ENCODE measurements around the gene SMAD5.
A peak's percentile ranks its signal among the peaks of the same experiment; 100 is the strongest.

The SMAD5 gene

DNA sequence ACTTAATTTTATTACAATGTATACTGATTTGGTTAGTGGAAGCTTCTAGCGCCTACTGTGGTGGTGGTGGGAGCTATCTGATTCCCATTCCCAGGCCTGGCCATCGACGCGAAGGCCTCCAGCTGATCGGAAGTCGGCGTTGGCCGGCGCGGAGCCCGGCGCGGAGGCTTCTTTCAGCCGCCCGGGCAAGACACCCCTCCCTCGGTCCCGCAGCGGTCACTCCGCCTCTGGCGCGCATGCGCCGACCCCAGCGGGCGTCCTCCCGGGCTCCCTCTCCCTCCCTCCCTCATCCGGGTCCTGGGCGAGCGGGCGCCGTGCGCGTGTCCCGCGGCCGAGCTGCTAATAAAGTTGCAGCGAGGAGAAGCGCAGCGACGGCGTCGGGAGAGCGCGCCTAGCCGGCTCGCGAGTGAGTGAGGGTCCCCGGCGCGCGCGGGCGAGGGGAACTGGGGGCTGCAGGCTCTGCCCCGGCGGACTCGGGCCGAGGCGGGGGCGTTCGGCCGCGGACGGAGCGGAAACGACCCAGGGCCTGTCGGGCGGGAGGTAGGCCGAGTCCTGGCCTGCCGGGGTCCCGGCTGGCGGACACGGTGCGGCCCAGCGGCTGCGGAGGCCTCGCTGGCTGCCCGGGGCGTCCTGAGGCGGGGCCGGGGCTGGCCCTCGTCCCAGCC, at the start of gene SMAD5:
Gene SMAD5, plus strand, starts transcription at position 289 of the 665 bp plus-strand sequence. CDS start 20,916 bp downstream, outside the sequence.
- DNase-seq (ENCODE audit: low spot score): peak; percentile 96

- DNase-seq (ENCODE audit: low spot score): no peak
These were observed 47.9 kb upstream of the SMAD5 start for GRCh38 chr5:136084698-136085097.

GRCh38 chr5:136086783-136087566, 45.7 kb upstream of the SMAD5 start:
- DNase-seq (ENCODE audit: low spot score): no peak

DNA sequence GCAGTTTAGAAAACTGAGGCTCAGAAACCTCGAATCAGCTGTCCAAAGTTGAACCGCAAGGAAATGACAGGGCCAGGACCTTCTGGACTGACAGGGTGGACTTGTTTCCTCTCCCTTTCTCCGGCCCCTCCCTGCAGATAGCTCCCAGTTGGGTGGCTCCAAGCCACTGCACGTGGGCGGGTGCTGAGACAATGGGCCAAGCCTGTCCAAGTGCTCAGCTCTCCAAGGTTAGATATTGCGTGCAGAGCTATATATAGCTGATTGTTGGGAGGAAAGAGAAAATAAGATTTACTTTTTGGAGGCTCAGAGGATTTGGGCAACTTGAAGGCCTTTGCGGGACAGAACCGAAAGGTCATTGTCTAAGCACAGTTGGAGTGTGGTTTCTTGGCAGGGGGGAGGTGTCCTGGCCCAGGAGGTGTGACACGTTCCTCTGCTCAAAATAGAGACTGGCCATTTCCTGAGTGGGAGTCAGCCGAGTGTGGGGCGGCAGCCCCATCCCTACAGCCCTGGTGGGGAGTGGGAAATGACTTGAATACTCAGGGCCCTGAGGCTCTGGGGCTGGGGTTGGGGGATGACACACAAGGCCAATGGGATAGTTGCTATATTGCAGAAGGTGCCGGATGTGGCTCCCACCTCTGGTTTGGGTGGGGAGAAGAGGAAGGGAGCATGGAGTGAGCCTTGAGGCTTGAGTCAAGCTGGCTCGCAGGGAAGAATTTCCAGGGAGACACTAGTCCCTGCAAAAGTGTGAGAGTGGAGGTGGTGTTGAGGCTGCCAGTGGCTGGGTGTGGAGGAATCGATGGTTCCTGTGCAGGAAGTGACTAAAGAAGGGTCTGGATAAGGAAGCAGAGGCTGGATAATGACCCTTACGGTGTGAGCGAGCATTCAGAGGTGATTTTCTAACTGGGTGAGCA, 44.4 kb upstream of the SMAD5 start:
- no peak for DNase-seq (ENCODE audit: low spot score)

DNA sequence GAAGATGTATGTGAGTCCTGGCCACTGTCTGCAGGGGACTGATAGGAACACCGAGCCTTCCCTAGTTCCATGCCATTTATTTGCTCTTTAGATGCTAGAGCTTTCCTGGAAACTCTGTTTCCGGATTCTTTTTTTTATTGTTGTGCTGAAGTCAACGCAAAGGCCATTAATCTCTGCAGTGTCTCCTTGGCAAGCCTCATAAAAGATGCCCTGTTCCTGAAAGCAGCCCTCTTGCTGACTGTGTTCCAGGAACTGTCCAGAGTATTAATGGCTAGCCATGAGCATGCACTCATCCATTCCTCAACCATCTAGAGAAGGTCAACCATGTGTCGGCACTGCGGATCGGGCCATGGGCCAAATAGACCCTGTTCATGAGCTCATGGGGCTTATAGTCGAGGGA, 42.9 kb upstream of the SMAD5 start:
- DNase-seq (ENCODE audit: low spot score): no peak

DNA sequence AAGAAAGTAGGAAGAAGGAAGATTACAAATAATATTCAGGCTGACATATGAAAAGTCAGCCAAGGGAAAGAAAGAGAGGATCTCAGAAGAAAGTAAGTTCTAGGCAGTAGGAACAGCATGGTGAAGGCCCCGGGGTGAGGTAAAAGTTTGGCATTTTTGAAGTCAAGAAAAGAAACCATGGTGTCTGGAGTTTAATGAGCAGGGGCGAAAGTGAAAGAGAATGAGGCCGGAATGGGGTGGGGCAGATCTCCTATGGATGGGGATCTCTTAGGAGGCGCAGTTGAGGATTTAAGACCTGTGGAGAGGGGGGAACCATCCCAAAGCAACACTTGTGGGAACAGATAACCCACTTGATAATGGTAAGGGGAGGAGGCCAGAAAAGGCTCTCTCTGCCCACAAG, 42.3 kb upstream of the SMAD5 start:
- DNase-seq (ENCODE audit: low spot score): no peak

DNA sequence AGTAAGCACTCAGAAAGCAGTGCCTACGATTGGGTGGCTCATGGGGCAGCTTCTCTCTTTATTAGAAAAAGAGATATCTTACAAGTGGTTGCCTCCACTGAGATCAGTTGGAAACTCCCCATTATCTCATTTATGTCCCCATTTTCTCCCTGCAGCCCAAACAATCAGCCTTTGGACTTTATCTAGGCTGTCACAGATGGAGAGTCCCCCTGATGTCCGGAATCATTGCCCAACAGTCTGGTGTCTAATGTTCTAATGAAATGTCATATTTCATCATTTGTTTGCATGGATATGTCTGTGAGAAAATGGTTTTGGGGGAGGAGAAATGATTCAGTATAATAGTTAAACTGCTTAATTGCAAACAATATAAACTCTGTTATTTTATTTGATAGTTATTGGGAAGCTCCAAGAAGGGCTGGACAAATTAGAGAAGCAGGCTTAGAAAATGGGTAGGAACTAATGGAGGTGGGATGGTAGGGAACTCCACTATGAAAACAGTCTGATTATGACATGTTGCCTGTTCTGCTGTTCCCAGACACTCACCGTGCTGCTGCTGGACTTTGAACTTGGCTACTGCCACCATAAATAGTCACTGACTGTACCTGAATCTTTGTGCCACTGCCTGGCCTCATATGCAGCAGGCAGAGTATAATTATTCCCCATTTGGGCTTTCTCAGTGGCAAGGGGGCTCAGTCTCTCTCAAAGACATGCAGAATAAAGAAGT, 38.3 kb upstream of the SMAD5 start:
- no peak for DNase-seq (ENCODE audit: low spot score)

GRCh38 chr5:136094913-136095641, 37.6 kb upstream of the SMAD5 start:
- no peak for DNase-seq (ENCODE audit: low spot score)

DNA sequence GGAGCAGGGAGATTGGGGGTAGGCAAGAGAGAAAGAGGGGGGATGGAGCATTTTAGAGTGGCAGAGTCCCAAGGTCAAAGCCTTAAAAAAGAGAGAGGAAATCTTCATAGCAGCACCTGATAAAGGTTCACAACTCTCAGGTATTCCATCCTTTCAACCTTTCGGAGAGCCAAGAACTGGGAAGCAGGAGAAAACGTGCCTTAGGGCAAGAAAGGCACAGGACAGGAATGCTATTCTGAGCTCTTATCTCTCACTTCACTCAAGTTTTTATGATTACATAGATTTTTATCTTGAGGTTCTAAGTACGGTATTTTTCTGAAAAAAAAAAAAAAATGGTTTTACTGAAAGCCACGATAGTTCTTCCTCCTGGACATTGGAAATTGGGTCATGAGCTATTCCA, 34.5 kb upstream of the SMAD5 start:
- DNase-seq (ENCODE audit: low spot score): no peak

DNA sequence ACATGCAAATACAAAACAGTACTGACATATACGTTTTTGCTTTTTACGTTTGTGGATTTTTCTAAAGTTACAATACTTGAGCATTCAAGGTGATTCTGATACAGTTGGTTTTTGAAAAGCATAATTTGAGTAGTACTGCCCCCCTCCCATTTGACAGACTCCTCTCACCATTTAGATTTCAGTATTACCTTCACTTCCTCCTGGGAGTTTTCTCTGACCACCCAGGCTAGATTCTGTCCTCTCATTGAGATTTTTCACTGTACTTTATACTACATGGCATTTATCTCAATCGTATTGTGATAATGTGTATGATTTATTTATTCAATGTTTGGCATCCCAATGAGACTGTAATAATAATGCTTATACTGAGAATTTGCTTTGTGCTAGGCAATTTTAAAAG, 32.8 kb upstream of the SMAD5 start:
- DNase-seq (ENCODE audit: low spot score): no peak

GRCh38 chr5:136101884-136102283, 30.8 kb upstream of the SMAD5 start:
- DNase-seq (ENCODE audit: low spot score): no peak

GRCh38 chr5:136103118-136103517, 29.5 kb upstream of the SMAD5 start:
- no peak for DNase-seq (ENCODE audit: low spot score)

DNA sequence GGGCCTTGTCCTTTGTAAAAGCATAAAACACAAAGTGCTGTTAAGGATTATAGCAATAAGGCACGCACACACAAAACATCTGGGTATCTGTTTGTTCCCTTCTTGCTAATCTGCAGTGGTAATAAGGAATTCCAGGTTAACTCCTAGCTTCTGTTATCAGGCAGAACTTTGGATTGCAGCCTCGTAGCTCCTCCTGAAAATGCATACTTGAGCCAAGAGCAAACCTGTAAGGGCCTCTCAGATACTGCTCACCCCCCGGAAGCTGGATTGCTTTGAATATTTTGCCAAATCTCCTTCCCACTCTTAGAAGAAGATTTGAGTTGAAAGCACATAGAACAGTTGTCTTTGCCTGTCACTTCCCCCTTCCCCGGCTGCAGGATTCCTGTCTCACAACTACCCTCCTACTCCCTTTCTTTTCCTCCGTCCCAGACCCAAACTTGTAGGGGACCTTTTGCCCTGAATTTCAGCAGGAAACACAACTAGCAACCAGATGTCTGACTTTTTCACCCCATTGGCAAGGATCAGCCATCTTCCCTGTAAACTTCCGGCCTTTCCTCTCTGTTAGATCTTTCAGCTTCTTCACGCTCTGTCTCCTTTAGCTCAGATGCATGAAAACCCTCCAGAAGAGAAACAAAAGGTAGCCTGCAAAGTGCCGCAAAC, 28.2 kb upstream of the SMAD5 start:
- no peak for DNase-seq (ENCODE audit: low spot score)

DNA sequence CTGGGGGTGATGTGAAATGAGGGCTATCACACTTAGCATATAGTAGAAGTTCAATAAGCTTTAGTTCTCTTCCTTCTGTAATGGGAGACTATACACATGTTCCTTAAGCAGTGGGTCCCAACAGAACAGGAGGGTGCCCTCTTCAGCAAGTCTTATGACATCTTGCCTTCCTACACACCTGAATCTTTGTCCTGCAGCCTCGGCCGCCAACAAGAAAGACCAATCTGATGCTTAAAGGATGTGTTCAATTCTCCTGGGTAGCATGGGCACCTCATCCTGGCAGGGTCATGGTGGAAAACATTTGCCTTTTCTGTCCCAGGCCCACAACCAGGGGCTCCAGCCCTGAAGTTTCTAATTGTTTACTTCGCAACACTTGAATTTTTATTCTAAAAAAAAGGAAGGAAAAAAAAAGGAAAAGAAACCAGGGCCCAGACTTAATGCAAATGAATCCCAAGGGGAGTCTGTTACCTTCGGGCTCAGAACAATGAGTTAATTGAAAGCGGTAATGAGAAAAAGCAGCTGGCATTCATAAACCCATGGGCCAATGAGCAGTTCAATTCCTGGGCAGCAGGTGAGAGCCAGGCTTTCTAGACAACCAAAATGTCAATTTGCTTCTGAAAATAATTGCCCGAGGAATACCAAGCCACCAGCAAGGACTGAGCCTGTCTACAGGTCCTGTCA, 26.2 kb upstream of the SMAD5 start:
- no peak for DNase-seq (ENCODE audit: low spot score)

GRCh38 chr5:136108180-136108611, 24.4 kb upstream of the SMAD5 start:
- DNase-seq (ENCODE audit: low spot score): no peak

- DNase-seq (ENCODE audit: low spot score): no peak
These were observed 23.9 kb upstream of the SMAD5 start for GRCh38 chr5:136108766-136109165.

GRCh38 chr5:136109453-136110135, 23.1 kb upstream of the SMAD5 start:
- no peak for DNase-seq (ENCODE audit: low spot score)

- no peak for DNase-seq (ENCODE audit: low spot score)
These were observed 19.0 kb upstream of the SMAD5 start for GRCh38 chr5:136113606-136114005.

DNA sequence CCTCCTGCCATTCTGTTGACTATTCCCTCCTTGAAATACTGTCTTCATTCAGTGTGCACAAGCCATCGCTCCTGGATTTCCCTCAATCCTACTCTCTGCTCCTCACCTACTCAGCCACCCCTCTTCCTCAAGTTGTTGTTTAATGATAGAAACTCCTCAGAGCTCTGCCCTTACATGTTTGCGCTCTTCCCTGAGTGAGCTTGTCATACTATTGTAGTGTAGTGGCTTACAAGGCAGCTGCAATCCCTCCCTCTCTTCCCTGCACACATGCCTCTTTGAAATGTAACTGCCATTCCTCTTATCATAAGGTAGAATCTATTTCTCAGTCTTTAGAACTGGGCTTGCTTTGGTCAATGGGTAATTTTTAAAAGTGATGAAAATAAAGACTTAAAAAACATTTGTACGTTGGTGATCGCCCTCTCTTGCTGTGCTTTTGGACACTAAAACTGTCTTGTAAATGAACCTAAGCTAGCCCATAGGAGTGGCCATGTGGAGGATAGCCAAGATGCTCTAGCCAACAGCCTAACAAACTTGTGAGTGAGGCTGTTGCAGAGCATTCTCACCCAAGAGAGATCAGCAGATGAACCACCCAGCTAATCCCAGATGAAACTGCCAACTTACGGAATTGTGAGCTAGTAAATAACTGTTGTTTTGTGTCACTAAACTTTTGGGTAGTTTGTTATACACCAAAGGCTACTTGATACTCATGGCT, 18.1 kb upstream of the SMAD5 start:
- DNase-seq (ENCODE audit: low spot score): no peak

Measured in kidney tubule cell (primary cell).